Esophagus muscularis mucosa (tissue), 4 donors: ENCODE results near the gene MGLL.

Experiments
- CTCF ChIP-seq, 3 experiments: fragments of 200-600 bp in 2 of 3; fragments of 450-650 bp in 1 of 3; sonication (generic) in 2 of 3; IDR thresholded peaks; one replicate each; pipeline ENCODE4 v1.5.1; 2017 to 2019; ENCODE audit warnings: antibody characterized with exemption in 3 of 3, mild to moderate bottlenecking in 2 of 3, moderate library complexity in 1 of 3
- EP300 ChIP-seq: sonication (generic); formaldehyde crosslinking; IDR thresholded peaks from one replicate; pipeline ENCODE4 v1.6.1; 2017; ENCODE audit warnings: antibody characterized with exemption
- POLR2A ChIP-seq: fragments of 450-650 bp; IDR thresholded peaks from one replicate; pipeline ENCODE4 v1.6.1; 2017; ENCODE audit warnings: antibody characterized with exemption, moderate library complexity, mild to moderate bottlenecking, low read depth
- POLR2AphosphoS5 ChIP-seq, 2 donors: sonication (generic); formaldehyde crosslinking; IDR thresholded peaks; one replicate each; pipeline ENCODE4 v1.6.1; 2017; ENCODE audit warnings: antibody characterized with exemption in 2 of 2

- TF ChIP-seq CTCF (IDR thresholded peaks at IDR 0.05) (no peak), EP300 (no peak), POLR2A (no peak), POLR2AphosphoS5 (IDR thresholded peaks at IDR 0.05) (no peak)
These were observed 34.5 kb downstream of the MGLL start for GRCh38 chr3:127787571-127788365.
